ENCODE results near the gene COQ10B.

COQ10B gene

GRCh38 chr2:197453123-197453913 lies at the start of gene COQ10B:
COQ10B (plus strand) TSS chr2:197453552; CDS start chr2:197453561, 9 bp downstream.
- peak; percentile 25; the same call in 1 of the 2 replicates for TF ChIP-seq CTCF (IDR thresholded peaks at IDR 0.05; ENCODE audit: borderline replicate concordance, insufficient read depth, low read depth, low read length)
- H3K4me3 ChIP-seq (ENCODE audit: low read depth, low read length) = peak within 1 kb of the TSS; percentile 79

DNA sequence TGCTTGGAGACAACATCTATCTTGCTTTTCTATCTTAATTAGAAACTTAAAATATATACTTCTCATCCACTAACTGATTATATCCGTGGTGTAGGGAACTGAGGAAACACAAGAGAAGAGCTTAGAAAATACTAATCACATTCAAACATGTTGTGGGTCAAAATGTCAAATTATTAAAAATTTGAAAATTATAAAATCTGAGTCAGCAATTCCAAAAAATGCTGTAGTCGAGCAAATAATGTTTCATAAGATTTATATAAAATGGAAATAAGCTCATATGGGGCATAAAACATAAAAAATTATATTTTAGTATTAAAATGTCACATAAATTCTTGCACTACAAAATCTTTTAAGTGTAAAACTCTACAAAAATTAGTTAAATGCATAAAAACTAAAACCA lies 47.8 kb upstream of the COQ10B start:
- H3K4me3 ChIP-seq (ENCODE audit: low read depth, low read length) = no peak overlapping the region
- TF ChIP-seq CTCF (IDR thresholded peaks at IDR 0.05; ENCODE audit: borderline replicate concordance, insufficient read depth, low read depth, low read length) = no peak

DNA sequence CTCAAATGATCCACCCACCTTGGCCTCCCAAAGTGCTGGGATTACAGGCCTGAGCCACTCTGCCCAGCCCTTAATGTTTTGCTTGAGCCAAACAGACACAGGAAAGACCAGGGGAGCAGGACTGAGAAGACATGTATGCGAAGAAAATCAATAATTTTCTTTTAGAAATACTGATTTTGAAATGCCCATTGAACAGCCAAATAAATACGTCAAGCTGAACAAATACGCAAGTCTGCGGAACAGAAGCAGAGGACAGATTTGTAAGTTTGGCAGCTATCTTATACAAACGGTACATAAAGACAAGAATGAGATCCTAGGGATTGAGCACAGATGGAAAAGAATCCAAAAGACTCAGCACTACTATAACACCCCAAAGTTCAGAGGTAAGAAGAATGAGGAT lies 39.3 kb upstream of the COQ10B start:
- H3K4me3 ChIP-seq (ENCODE audit: low read depth, low read length) = no peak overlapping the region
- no peak for TF ChIP-seq CTCF (IDR thresholded peaks at IDR 0.05; ENCODE audit: borderline replicate concordance, insufficient read depth, low read depth, low read length)

DNA sequence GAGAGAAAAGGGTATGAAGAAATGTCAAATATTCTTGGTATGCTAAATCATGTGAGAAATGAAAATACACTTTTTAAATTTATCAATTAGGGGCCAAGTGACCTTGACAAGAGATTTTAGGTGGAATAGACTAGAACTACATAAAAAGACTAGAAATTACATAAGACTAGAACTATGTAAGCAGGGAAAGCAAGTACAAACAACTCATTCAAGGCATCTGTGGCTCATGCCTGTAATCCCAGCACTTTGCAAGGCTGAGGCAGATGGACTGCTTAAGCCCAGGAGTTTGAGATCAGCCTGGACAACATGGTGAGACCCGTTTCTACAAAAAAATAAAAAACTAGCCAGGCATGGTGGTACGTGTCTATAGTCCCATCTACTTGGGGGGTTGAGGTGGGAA lies 38.8 kb upstream of the COQ10B start:
- H3K4me3 ChIP-seq (ENCODE audit: low read depth, low read length) = no peak overlapping the region
- TF ChIP-seq CTCF (IDR thresholded peaks at IDR 0.05; ENCODE audit: borderline replicate concordance, insufficient read depth, low read depth, low read length) = no peak

- TF ChIP-seq CTCF (IDR thresholded peaks at IDR 0.05; ENCODE audit: borderline replicate concordance, insufficient read depth, low read depth, low read length) = no peak
- H3K4me3 ChIP-seq (ENCODE audit: low read depth, low read length) = no peak overlapping the region
Observed at GRCh38 chr2:197416268-197416667, 37.1 kb upstream of the COQ10B start.

- H3K4me3 ChIP-seq (ENCODE audit: low read depth, low read length) = no peak overlapping the region
- no peak for TF ChIP-seq CTCF (IDR thresholded peaks at IDR 0.05; ENCODE audit: borderline replicate concordance, insufficient read depth, low read depth, low read length)
Observed at GRCh38 chr2:197419438-197419837, 33.9 kb upstream of the COQ10B start.

- no peak overlapping the region for H3K4me3 ChIP-seq (ENCODE audit: low read depth, low read length)
- TF ChIP-seq CTCF (IDR thresholded peaks at IDR 0.05; ENCODE audit: borderline replicate concordance, insufficient read depth, low read depth, low read length) = no peak
Observed at GRCh38 chr2:197423307-197423706, 30.0 kb upstream of the COQ10B start.

Data from GM12875 (cell line).